GM18909 (cell line): ENCODE results near the gene TRIO.

ENCODE experiments used
- ATAC-seq: cut with Tn5 transposase; IDR thresholded peaks from one replicate; pipeline ENCODE4 v1.9.1; 2021; ENCODE audit warnings: mild to moderate bottlenecking; ENCODE audit not compliant: unreplicated experiment, poor library complexity

Gene TRIO

GRCh38 chr5:14397717-14398116 is 254.6 kb downstream of the TRIO start:
- no peak for ATAC-seq

- no peak for ATAC-seq
Observed at GRCh38 chr5:14399054-14399692, 256.0 kb downstream of the TRIO start.

GRCh38 chr5:14400085-14400484 is 256.9 kb downstream of the TRIO start:
- ATAC-seq, result no peak

GRCh38 chr5:14400611-14401010 is 257.5 kb downstream of the TRIO start:
- ATAC-seq, result no peak

- ATAC-seq, result no peak
Observed at GRCh38 chr5:14401639-14402038, 258.5 kb downstream of the TRIO start.

- no peak for ATAC-seq
Observed at GRCh38 chr5:14402424-14402823, 259.3 kb downstream of the TRIO start.

- ATAC-seq, result no peak
Observed at GRCh38 chr5:14404780-14405179, 261.6 kb downstream of the TRIO start.

- ATAC-seq, result no peak
Observed at GRCh38 chr5:14405267-14405666, 262.1 kb downstream of the TRIO start.

GRCh38 chr5:14405706-14406553 is 262.8 kb downstream of the TRIO start:
- ATAC-seq, result no peak

GRCh38 chr5:14406554-14406849 is 263.4 kb downstream of the TRIO start:
- no peak for ATAC-seq

- no peak for ATAC-seq
Observed at GRCh38 chr5:14407051-14407450, 263.9 kb downstream of the TRIO start.

GRCh38 chr5:14407746-14408175 is 264.6 kb downstream of the TRIO start:
- no peak for ATAC-seq

GRCh38 chr5:14408969-14409586 is 265.9 kb downstream of the TRIO start:
- ATAC-seq, result no peak

- ATAC-seq, result no peak
Observed at GRCh38 chr5:14410068-14410393, 266.9 kb downstream of the TRIO start.

- ATAC-seq, result no peak
Observed at GRCh38 chr5:14410394-14411201, 267.5 kb downstream of the TRIO start.

GRCh38 chr5:14411216-14411615 is 268.1 kb downstream of the TRIO start:
- ATAC-seq, result no peak

- ATAC-seq, result no peak
Observed at GRCh38 chr5:14413331-14413750, 270.2 kb downstream of the TRIO start.

GRCh38 chr5:14414007-14414406 is 270.9 kb downstream of the TRIO start:
- ATAC-seq, result no peak

- no peak for ATAC-seq
Observed at GRCh38 chr5:14414656-14415023, 271.5 kb downstream of the TRIO start.

- ATAC-seq, result peak; percentile 89
Observed at GRCh38 chr5:14415024-14415697, 272.0 kb downstream of the TRIO start.
